Measurements from ENCODE around the gene TIMELESS. TPM values are rescaled to one million over a fixed set of nuclear protein-coding genes. Genes with fewer than 3 reads are reported as not detected.

The TIMELESS gene
- total and polyA plus RNA-seq, 10 donors = 9.9 to 17.7 (median 12.7) TPM

DNA sequence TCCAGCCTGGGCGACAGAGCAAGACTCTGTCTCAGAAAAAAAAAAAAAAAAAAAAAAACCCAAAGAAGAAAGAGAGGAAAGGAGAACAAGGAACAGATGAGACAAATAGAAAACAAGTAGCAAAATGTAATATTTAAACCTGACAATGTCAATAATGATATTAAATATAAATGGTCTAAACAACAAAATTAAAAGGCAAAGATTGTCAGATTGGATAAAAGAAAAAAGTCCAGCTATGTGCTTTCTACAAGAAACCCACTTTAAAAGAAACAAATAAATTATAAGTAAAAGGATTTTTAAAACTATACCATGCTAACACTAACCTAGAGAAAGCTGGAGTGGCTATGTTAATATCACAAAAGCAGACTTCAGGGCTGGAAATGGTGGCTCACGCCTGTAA is 56.9 kb downstream of the TIMELESS start:
- Histone ChIP-seq H3K9me3 (peaks cover 0 to 3% (median 0%) of the 10 kb centered on the region in 8 donors), H3K4me1 (no peaks in the 10 kb centered on the region), H3K27ac (no peak overlapping the region), H3K36me3 (no peaks in the 10 kb centered on the region), H3K27me3 (replicated peaks in 1 of 7) (no peaks in the 10 kb centered on the region), H3K4me3 (no peak overlapping the region)
- no peak for DNase-seq
- TF ChIP-seq POLR2AphosphoS5 (IDR thresholded peaks at IDR 0.05) = no peak
- TF ChIP-seq POLR2A (IDR thresholded peaks at IDR 0.05) = no peak
- TF ChIP-seq, protein P1, sequence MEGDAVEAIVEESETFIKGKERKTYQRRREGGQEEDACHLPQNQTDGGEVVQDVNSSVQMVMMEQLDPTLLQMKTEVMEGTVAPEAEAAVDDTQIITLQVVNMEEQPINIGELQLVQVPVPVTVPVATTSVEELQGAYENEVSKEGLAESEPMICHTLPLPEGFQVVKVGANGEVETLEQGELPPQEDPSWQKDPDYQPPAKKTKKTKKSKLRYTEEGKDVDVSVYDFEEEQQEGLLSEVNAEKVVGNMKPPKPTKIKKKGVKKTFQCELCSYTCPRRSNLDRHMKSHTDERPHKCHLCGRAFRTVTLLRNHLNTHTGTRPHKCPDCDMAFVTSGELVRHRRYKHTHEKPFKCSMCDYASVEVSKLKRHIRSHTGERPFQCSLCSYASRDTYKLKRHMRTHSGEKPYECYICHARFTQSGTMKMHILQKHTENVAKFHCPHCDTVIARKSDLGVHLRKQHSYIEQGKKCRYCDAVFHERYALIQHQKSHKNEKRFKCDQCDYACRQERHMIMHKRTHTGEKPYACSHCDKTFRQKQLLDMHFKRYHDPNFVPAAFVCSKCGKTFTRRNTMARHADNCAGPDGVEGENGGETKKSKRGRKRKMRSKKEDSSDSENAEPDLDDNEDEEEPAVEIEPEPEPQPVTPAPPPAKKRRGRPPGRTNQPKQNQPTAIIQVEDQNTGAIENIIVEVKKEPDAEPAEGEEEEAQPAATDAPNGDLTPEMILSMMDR (IDR thresholded peaks at IDR 0.05 in 8 of 11, conservative IDR thresholded peaks at IDR 0.05 in 3 of 11) = no peak
- WGBS, 5 donors = 88 to 100% (median 94%) methylated on average over 1 to 2 of the region's 2 CpGs
- intact Hi-C loops (cut with DNase I; ENCODE audit: low total_unique reads) = no loop called here

DNA sequence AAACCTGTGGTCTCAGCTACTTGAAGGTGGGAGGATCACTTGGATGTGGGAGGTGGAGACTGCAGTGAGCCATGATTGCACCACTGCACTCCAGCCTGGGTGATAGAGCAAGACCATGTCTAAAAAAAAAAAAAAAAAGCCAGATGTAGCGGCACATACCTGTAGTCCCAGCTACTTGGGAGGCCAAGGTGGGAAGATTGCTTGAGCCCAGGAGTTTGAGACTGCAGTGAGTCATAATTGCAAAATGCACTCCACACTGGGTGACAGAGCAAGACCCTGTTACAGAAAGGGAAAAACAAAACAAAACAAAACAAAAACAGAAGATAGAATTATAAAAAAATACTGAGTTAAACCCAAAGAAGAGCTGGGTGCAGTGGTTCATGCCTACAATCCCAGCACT is 57.5 kb downstream of the TIMELESS start:
- no peaks in the 10 kb centered on the region for H3K27me3 ChIP-seq (replicated peaks in 1 of 7)
- no peak for DNase-seq
- 81 to 98% (median 92%) methylated on average over 1 of the region's 1 CpG for WGBS, 5 donors
- no peaks in the 10 kb centered on the region for H3K36me3 ChIP-seq
- peaks cover 0 to 3% (median 0%) of the 10 kb centered on the region in 8 donors for H3K9me3 ChIP-seq
- no peak overlapping the region for H3K4me3 ChIP-seq
- intact Hi-C loops (cut with DNase I; ENCODE audit: low total_unique reads) = no loop called here
- no peaks in the 10 kb centered on the region for H3K4me1 ChIP-seq
- H3K27ac ChIP-seq = no peak overlapping the region
- no peak for TF ChIP-seq POLR2AphosphoS5 (IDR thresholded peaks at IDR 0.05)
- no peak for TF ChIP-seq POLR2A (IDR thresholded peaks at IDR 0.05)
- TF ChIP-seq, protein P1 (IDR thresholded peaks at IDR 0.05 in 8 of 11, conservative IDR thresholded peaks at IDR 0.05 in 3 of 11) = no peak

DNA sequence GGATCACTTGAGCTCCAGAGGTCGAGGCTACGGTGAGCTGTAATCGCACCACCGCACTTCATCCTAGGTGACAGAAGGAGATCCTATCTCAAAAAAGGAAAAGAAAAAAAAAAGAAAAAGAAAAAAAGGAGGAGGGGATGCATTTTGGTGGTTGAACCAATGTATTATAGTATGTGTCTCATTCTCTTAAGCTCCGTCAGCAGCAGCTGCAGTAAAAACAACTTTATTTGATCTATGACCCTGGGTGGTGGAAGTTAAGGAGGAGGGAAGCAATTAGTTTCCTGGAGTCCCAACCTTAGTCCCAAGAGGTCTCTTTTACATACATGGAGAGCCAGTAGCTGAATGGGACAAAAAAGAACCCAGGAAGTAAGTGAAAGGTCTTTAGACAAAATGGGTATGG is 59.8 kb downstream of the TIMELESS start:
- H3K9me3 ChIP-seq = peaks cover 0 to 3% (median 0%) of the 10 kb centered on the region in 8 donors
- TF ChIP-seq, protein P1 (IDR thresholded peaks at IDR 0.05 in 8 of 11, conservative IDR thresholded peaks at IDR 0.05 in 3 of 11) = no peak
- TF ChIP-seq POLR2AphosphoS5 (IDR thresholded peaks at IDR 0.05) (no peak), POLR2A (IDR thresholded peaks at IDR 0.05) (no peak)
- H3K27ac ChIP-seq = peak overlapping the region in 3 of 8 donors; percentile 21 to 37 (median 22)
- no peaks in the 10 kb centered on the region for H3K4me1 ChIP-seq
- no peak overlapping the region for H3K4me3 ChIP-seq
- intact Hi-C loops (cut with DNase I; ENCODE audit: low total_unique reads) = no loop called here
- no peaks in the 10 kb centered on the region for H3K27me3 ChIP-seq (replicated peaks in 1 of 7)
- DNase-seq = no peak
- 62 to 79% (median 77%) methylated on average over 5 of the region's 5 CpGs for WGBS, 5 donors
- no peaks in the 10 kb centered on the region for H3K36me3 ChIP-seq

DNA sequence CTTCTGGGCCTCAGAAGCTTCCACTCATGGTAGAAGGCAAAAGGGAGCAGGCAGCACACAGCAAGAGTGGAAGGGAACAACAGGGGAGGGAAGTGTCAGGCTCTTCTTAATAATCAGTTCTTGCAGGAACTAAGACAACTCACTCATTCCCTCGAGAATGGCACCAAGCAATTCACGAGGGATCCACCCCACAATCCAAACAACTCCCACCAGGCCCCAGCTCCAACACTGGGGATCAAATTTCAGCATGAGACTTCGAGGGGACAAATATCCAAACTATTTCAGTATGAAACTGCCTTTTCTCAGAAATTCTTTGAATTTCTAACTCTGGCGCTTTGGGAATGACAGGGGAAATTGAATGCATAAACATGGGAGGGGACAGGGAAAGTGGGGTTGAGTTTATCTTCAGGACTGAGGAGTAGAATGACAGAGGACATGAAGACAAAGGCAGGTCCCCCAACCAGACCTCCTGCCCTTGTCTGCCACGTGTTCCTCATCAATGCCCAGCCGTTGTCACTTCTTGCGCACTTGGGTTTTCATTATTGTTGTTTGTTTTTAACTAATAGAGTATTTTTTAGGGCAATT is 62.0 kb downstream of the TIMELESS start:
- DNase-seq = no peak
- intact Hi-C loops (cut with DNase I; ENCODE audit: low total_unique reads) = no loop called here
- TF ChIP-seq POLR2A (IDR thresholded peaks at IDR 0.05) (no peak), POLR2AphosphoS5 (IDR thresholded peaks at IDR 0.05) (no peak)
- TF ChIP-seq, protein P1 (IDR thresholded peaks at IDR 0.05 in 8 of 11, conservative IDR thresholded peaks at IDR 0.05 in 3 of 11) = no peak
- 63 to 73% (median 69%) methylated on average over 7 of the region's 7 CpGs for WGBS, 5 donors
- H3K36me3 ChIP-seq = no peaks in the 10 kb centered on the region
- peak overlapping the region in 1 of 8 donors; percentile 26 for H3K27ac ChIP-seq
- no peaks in the 10 kb centered on the region for H3K4me1 ChIP-seq
- H3K4me3 ChIP-seq = no peak overlapping the region
- no peaks in the 10 kb centered on the region for H3K27me3 ChIP-seq (replicated peaks in 1 of 7)
- H3K9me3 ChIP-seq = no peaks in the 10 kb centered on the region
